GM19035 (cell line): Measurements from ENCODE around the gene CFAP20DC.
"Not testable (repeated sequence)": the region's sequence is repeated elsewhere in the genome, so short reads cannot be mapped to it uniquely, and the experiment has no call there.

Experiments
- ATAC-seq: cut with Tn5 transposase; IDR thresholded peaks from one replicate; pipeline ENCODE4 v1.9.1; 2021; ENCODE audit not compliant: unreplicated experiment

Gene CFAP20DC

GRCh38 chr3:59023612-59024011 lies 26.2 kb downstream of the CFAP20DC start:
- ATAC-seq: no peak

GRCh38 chr3:59017617-59017984 lies 32.2 kb downstream of the CFAP20DC start:
- ATAC-seq: no peak

GRCh38 chr3:59016930-59017616 lies 32.8 kb downstream of the CFAP20DC start:
- ATAC-seq: no peak

- no peak for ATAC-seq
These were observed 36.2 kb downstream of the CFAP20DC start for GRCh38 chr3:59013611-59014010.

- ATAC-seq: no peak
These were observed 42.9 kb downstream of the CFAP20DC start for GRCh38 chr3:59006634-59007517.

- ATAC-seq: no peak
These were observed 48.1 kb downstream of the CFAP20DC start for GRCh38 chr3:59001675-59002074.

GRCh38 chr3:58999774-59000160 lies 50.1 kb downstream of the CFAP20DC start:
- no peak for ATAC-seq

GRCh38 chr3:58999134-58999773 lies 50.6 kb downstream of the CFAP20DC start:
- no peak for ATAC-seq

GRCh38 chr3:58998476-58999117 lies 51.2 kb downstream of the CFAP20DC start:
- no peak for ATAC-seq

GRCh38 chr3:58996730-58997129 lies 53.1 kb downstream of the CFAP20DC start:
- no peak for ATAC-seq

- ATAC-seq: no peak
These were observed 55.0 kb downstream of the CFAP20DC start for GRCh38 chr3:58994746-58995330.

- no peak for ATAC-seq
These were observed 56.3 kb downstream of the CFAP20DC start for GRCh38 chr3:58993547-58993946.

- ATAC-seq: no peak
These were observed 58.2 kb downstream of the CFAP20DC start for GRCh38 chr3:58991623-58992022.

GRCh38 chr3:58991026-58991425 lies 58.8 kb downstream of the CFAP20DC start:
- no peak for ATAC-seq

GRCh38 chr3:58989955-58990354 lies 59.9 kb downstream of the CFAP20DC start:
- ATAC-seq: no peak

GRCh38 chr3:58989163-58989562 lies 60.7 kb downstream of the CFAP20DC start:
- no peak for ATAC-seq

GRCh38 chr3:58988041-58988440 lies 61.8 kb downstream of the CFAP20DC start:
- ATAC-seq: no peak

GRCh38 chr3:58986654-58987053 lies 63.2 kb downstream of the CFAP20DC start:
- ATAC-seq: no peak

GRCh38 chr3:58979840-58980239 lies 70.0 kb downstream of the CFAP20DC start:
- ATAC-seq: no peak

- no peak for ATAC-seq
These were observed 76.0 kb downstream of the CFAP20DC start for GRCh38 chr3:58973796-58974195.

- ATAC-seq: not testable (repeated sequence)
These were observed 82.0 kb downstream of the CFAP20DC start for GRCh38 chr3:58967866-58968265.
